AG10803 (cell line): Measurements from ENCODE around the gene IFNL2.
A peak's percentile ranks its signal among the peaks of the same experiment; 100 is the strongest.
"Not testable (repeated sequence)": the region's sequence is repeated elsewhere in the genome, so short reads cannot be mapped to it uniquely, and the experiment has no call there.

Source experiments
- DNase-seq: peaks from one replicate; pipeline ENCODE4 v3.0.0; 2010; ENCODE audit warnings: low read depth
- H3K4me3 ChIP-seq: 2 replicates; pipeline ENCODE4 v1.5.1; 2011; ENCODE audit warnings: mild to moderate bottlenecking, low read length, control low read depth
- CTCF ChIP-seq: conservative IDR thresholded peaks from 2 replicates; pipeline ENCODE4 v1.5.1; 2011; ENCODE audit warnings: mild to moderate bottlenecking, low read length, control low read depth, inconsistent platforms

The IFNL2 gene

GRCh38 chr19:39268085-39268484 lies at the start of gene IFNL2:
Gene IFNL2 (plus strand): TSS chr19:39268396. CDS start chr19:39268569, 173 bp downstream.
- not testable (repeated sequence) for H3K4me3 ChIP-seq, DNase-seq

GRCh38 chr19:39219108-39219507 lies 49.1 kb upstream of the IFNL2 start:
- DNase-seq, H3K4me3 ChIP-seq: not testable (repeated sequence)

- peak; percentile 5 for DNase-seq
- no peak for TF ChIP-seq CTCF
- no peak overlapping the region for H3K4me3 ChIP-seq
Observed at GRCh38 chr19:39223703-39224279, 44.4 kb upstream of the IFNL2 start.

GRCh38 chr19:39224910-39225309 lies 43.3 kb upstream of the IFNL2 start:
- H3K4me3 ChIP-seq = no peak overlapping the region
- no peak for TF ChIP-seq CTCF
- no peak for DNase-seq

- no peak for DNase-seq
- TF ChIP-seq CTCF = no peak
- no peak overlapping the region for H3K4me3 ChIP-seq
Observed at GRCh38 chr19:39230096-39230764, 38.0 kb upstream of the IFNL2 start.

GRCh38 chr19:39232708-39233107 lies 35.5 kb upstream of the IFNL2 start:
- TF ChIP-seq CTCF = no peak
- DNase-seq = no peak
- no peak overlapping the region for H3K4me3 ChIP-seq

GRCh38 chr19:39236527-39236926 lies 31.7 kb upstream of the IFNL2 start:
- TF ChIP-seq CTCF = no peak
- DNase-seq = no peak
- no peak overlapping the region for H3K4me3 ChIP-seq
